Measurements from ENCODE around the gene MAPK4.

DNA sequence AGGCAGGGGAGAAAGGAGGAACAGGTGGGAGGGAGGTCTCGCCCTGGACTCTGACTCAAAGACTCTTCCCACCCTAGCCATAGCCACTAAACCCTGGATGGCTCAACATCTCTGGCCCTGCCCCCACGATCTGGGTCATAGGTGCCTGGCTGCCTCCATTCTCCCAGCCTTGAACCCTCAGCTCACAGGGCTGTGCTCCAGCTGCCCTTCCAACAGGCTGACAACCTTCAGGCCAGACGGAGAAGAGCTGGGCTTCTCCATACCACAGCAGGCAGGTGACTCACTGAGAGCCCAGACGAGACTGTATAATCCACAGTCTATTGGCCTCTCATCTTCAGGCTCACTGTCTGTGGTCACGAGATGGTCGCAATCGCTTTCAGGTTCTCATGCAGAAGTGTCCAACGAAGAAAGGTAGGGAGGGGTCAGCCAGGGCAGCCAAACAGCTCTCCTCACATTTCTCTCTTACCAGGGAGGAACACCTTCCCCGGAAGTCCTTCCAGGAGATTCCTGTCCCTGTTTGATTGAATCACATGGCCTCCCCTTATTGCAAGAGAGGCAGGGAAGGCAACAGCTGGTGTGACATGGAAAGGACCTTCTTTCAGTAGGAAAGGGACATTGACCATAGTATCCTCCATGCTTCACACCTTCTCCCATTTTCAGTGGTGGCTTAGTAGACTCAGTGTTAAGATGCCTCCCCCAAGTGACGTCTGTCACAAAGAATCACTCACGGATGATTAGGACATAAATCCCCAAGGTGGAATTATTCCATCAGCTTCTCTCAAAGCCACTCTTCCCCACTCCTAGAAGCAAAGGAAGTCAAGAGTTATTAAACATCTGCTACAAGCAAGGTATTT is 159.8 kb downstream of the MAPK4 start:
- TF ChIP-seq, protein P1, sequence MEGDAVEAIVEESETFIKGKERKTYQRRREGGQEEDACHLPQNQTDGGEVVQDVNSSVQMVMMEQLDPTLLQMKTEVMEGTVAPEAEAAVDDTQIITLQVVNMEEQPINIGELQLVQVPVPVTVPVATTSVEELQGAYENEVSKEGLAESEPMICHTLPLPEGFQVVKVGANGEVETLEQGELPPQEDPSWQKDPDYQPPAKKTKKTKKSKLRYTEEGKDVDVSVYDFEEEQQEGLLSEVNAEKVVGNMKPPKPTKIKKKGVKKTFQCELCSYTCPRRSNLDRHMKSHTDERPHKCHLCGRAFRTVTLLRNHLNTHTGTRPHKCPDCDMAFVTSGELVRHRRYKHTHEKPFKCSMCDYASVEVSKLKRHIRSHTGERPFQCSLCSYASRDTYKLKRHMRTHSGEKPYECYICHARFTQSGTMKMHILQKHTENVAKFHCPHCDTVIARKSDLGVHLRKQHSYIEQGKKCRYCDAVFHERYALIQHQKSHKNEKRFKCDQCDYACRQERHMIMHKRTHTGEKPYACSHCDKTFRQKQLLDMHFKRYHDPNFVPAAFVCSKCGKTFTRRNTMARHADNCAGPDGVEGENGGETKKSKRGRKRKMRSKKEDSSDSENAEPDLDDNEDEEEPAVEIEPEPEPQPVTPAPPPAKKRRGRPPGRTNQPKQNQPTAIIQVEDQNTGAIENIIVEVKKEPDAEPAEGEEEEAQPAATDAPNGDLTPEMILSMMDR (IDR thresholded peaks at IDR 0.05; ENCODE audit: insufficient read depth, low read length, poor library complexity, severe bottlenecking): no peak
- no peak for TF ChIP-seq EZH2phosphoT487 (conservative IDR thresholded peaks at IDR 0.05; ENCODE audit: low read length)

Data from SU-DHL-6 (cell line).